ENCODE results near the gene TACC3.
"Not testable (repeated sequence)": the region's sequence is repeated elsewhere in the genome, so short reads cannot be mapped to it uniquely, and the experiment has no call there.

TACC3 gene

GRCh38 chr4:1721003-1721665 lies at the start of gene TACC3, which contains the start of gene TMEM129:
Gene TACC3, plus strand, starts transcription at chr4:1721521. Its CDS starts 1,901 bp downstream, at chr4:1723422.
Gene TMEM129, minus strand, starts transcription at chr4:1721323. Its CDS starts 486 bp downstream, at chr4:1720837.
- peak; percentile 88 for DNase-seq

GRCh38 chr4:1673671-1674070 lies 47.6 kb upstream of the TACC3 start:
- DNase-seq: no peak

- DNase-seq: no peak
Observed at GRCh38 chr4:1674682-1675081, 46.6 kb upstream of the TACC3 start.

GRCh38 chr4:1675136-1675801 lies 46.1 kb upstream of the TACC3 start:
- DNase-seq: no peak

- no peak for DNase-seq
Observed at GRCh38 chr4:1675802-1676137, 45.6 kb upstream of the TACC3 start.

GRCh38 chr4:1676605-1677525 lies 44.5 kb upstream of the TACC3 start:
- no peak for DNase-seq

GRCh38 chr4:1678244-1678643 lies 43.1 kb upstream of the TACC3 start:
- no peak for DNase-seq

- DNase-seq: no peak
Observed at GRCh38 chr4:1682860-1683259, 38.5 kb upstream of the TACC3 start.

- DNase-seq: peak; percentile 48
Observed at GRCh38 chr4:1683261-1683735, 38.0 kb upstream of the TACC3 start.

GRCh38 chr4:1683736-1684505 lies 37.4 kb upstream of the TACC3 start, which contains the start of gene FAM53A:
Gene FAM53A, minus strand, starts transcription at chr4:1684313. Its CDS starts 15,572 bp downstream, at chr4:1668741.
- DNase-seq: peak; percentile 70

GRCh38 chr4:1684506-1685234 lies 36.7 kb upstream of the TACC3 start:
- DNase-seq: no peak

GRCh38 chr4:1685235-1686150 lies 35.8 kb upstream of the TACC3 start:
- DNase-seq: no peak

GRCh38 chr4:1686440-1687036 lies 34.8 kb upstream of the TACC3 start:
- no peak for DNase-seq

GRCh38 chr4:1690698-1691097 lies 30.6 kb upstream of the TACC3 start:
- DNase-seq: no peak

GRCh38 chr4:1691737-1692373 lies 29.5 kb upstream of the TACC3 start:
- no peak for DNase-seq

- DNase-seq: peak; percentile 60
Observed at GRCh38 chr4:1693131-1693896, 28.0 kb upstream of the TACC3 start.

GRCh38 chr4:1695913-1696312 lies 25.4 kb upstream of the TACC3 start:
- DNase-seq: no peak

GRCh38 chr4:1701671-1702070 lies 19.6 kb upstream of the TACC3 start:
- not testable (repeated sequence) for DNase-seq

GRCh38 chr4:1703867-1704266 lies 17.5 kb upstream of the TACC3 start:
- DNase-seq: no peak
